ENCODE data around the gene DNAJC18. TPM values are rescaled to one million over a fixed set of nuclear protein-coding genes. Genes with fewer than 3 reads are reported as not detected.

The DNAJC18 gene
- total and polyA plus RNA-seq, 4 donors, result 0.66 to 1.8 (median 0.83) TPM

GRCh38 chr5:139473565-139473964, 34.2 kb upstream of the DNAJC18 start (continued):
- TF ChIP-seq, protein P1, sequence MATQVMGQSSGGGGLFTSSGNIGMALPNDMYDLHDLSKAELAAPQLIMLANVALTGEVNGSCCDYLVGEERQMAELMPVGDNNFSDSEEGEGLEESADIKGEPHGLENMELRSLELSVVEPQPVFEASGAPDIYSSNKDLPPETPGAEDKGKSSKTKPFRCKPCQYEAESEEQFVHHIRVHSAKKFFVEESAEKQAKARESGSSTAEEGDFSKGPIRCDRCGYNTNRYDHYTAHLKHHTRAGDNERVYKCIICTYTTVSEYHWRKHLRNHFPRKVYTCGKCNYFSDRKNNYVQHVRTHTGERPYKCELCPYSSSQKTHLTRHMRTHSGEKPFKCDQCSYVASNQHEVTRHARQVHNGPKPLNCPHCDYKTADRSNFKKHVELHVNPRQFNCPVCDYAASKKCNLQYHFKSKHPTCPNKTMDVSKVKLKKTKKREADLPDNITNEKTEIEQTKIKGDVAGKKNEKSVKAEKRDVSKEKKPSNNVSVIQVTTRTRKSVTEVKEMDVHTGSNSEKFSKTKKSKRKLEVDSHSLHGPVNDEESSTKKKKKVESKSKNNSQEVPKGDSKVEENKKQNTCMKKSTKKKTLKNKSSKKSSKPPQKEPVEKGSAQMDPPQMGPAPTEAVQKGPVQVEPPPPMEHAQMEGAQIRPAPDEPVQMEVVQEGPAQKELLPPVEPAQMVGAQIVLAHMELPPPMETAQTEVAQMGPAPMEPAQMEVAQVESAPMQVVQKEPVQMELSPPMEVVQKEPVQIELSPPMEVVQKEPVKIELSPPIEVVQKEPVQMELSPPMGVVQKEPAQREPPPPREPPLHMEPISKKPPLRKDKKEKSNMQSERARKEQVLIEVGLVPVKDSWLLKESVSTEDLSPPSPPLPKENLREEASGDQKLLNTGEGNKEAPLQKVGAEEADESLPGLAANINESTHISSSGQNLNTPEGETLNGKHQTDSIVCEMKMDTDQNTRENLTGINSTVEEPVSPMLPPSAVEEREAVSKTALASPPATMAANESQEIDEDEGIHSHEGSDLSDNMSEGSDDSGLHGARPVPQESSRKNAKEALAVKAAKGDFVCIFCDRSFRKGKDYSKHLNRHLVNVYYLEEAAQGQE (IDR thresholded peaks at IDR 0.05), result no peak

- Histone ChIP-seq H3K9ac (ENCODE audit: low read depth in 1 of 2, low read length in 2 of 2) (no peak overlapping the region), H3K27me3 (ENCODE audit: control insufficient read depth in 4 of 4, insufficient read depth in 4 of 4, low read length in 3 of 4) (no peaks in the 10 kb centered on the region), H3K36me3 (ENCODE audit: control insufficient read depth in 4 of 4, insufficient read depth in 3 of 4, low read depth in 1 of 4, low read length in 3 of 4) (no peaks in the 10 kb centered on the region), H3K4me1 (ENCODE audit: control insufficient read depth in 4 of 4, insufficient read depth in 4 of 4, low read length in 3 of 4) (peaks cover 0 to 5% (median 0%) of the 10 kb centered on the region in 4 donors), H3K9me3 (ENCODE audit: control insufficient read depth in 4 of 4, low read length in 3 of 4) (no peaks in the 10 kb centered on the region), H3K4me3 (ENCODE audit: low read depth in 1 of 3, low read length in 3 of 3) (no peak overlapping the region), H3K27ac (ENCODE audit: low read depth in 1 of 2, low read length in 2 of 2) (peak overlapping the region in 1 of 2 donors; percentile 4)
- no peak for TF ChIP-seq EGR1 (IDR thresholded peaks at IDR 0.05; ENCODE audit: low read depth in 2 of 2)
- TF ChIP-seq RAD21 (IDR thresholded peaks at IDR 0.05), result no peak
- 78% methylated on average over 8 of the region's 8 CpGs for WGBS
- no peak for DNase-seq (ENCODE audit: low spot score)
Measured at GRCh38 chr5:139473105-139473504, 33.8 kb upstream of the DNAJC18 start.

DNA sequence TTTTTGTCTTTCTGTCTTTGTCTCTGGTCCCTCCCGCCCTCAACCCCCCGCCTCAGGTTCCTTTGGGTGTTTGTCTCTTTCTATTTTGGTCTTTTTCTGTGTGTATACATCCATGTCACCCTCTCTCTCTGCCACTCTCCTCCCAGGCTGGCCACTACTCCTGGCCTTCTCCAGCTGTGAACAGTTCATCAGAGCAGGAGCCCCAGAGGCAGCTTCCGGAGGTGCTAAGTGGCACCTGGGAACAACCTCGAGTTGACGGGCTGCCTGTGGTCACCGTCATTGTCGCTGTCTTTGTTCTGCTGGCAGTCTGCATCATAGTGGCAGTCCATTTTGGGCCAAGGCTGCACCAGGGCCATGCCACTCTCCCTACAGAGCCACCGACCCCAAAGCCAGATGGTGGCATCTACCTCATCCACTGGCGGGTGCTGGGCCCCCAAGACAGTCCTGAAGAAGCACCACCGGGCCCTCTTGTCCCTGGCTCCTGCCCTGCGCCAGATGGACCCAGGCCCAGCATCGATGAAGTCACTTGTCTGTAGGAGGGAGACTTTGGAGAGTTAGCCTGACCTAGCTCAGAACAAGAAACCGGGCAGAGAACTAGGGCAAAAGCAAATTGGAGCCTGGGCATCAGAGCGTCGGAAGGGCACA, 33.2 kb upstream of the DNAJC18 start:
- Histone ChIP-seq H3K9ac (ENCODE audit: low read depth in 1 of 2, low read length in 2 of 2) (no peak overlapping the region), H3K4me3 (ENCODE audit: low read depth in 1 of 3, low read length in 3 of 3) (no peak overlapping the region), H3K9me3 (ENCODE audit: control insufficient read depth in 4 of 4, low read length in 3 of 4) (no peaks in the 10 kb centered on the region), H3K4me1 (ENCODE audit: control insufficient read depth in 4 of 4, insufficient read depth in 4 of 4, low read length in 3 of 4) (peaks cover 0 to 5% (median 0%) of the 10 kb centered on the region in 4 donors), H3K36me3 (ENCODE audit: control insufficient read depth in 4 of 4, insufficient read depth in 3 of 4, low read depth in 1 of 4, low read length in 3 of 4) (no peaks in the 10 kb centered on the region), H3K27me3 (ENCODE audit: control insufficient read depth in 4 of 4, insufficient read depth in 4 of 4, low read length in 3 of 4) (no peaks in the 10 kb centered on the region), H3K27ac (ENCODE audit: low read depth in 1 of 2, low read length in 2 of 2) (no peak overlapping the region)
- WGBS, result 90% methylated on average over 15 of the region's 15 CpGs
- TF ChIP-seq HNF4A (conservative IDR thresholded peaks at IDR 0.05) (no peak), HNF4G (IDR thresholded peaks at IDR 0.05) (no peak), JUND (IDR thresholded peaks at IDR 0.05) (no peak), RAD21 (IDR thresholded peaks at IDR 0.05) (no peak), TAF1 (conservative IDR thresholded peaks at IDR 0.05) (no peak), NR2F2 (IDR thresholded peaks at IDR 0.05) (no peak), YY1 (IDR thresholded peaks at IDR 0.05) (no peak), FOXA1 (IDR thresholded peaks at IDR 0.05) (no peak), FOXA2 (IDR thresholded peaks at IDR 0.05) (no peak)
- TF ChIP-seq, protein P2, sequence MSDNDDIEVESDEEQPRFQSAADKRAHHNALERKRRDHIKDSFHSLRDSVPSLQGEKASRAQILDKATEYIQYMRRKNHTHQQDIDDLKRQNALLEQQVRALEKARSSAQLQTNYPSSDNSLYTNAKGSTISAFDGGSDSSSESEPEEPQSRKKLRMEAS (IDR thresholded peaks at IDR 0.05), result no peak
- TF ChIP-seq, protein P1 (IDR thresholded peaks at IDR 0.05), result no peak
- TF ChIP-seq, protein P3, sequence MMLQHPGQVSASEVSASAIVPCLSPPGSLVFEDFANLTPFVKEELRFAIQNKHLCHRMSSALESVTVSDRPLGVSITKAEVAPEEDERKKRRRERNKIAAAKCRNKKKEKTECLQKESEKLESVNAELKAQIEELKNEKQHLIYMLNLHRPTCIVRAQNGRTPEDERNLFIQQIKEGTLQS (IDR thresholded peaks at IDR 0.05), result no peak
- DNase-seq (ENCODE audit: low spot score), result no peak

Data from liver (tissue), 9 donors.